ENCODE measurements around the gene EIF1AD.

EIF1AD gene

GRCh38 chr11:65981972-65982823 lies 19.8 kb downstream of the EIF1AD start:
- H3K36me3 ChIP-seq (ENCODE audit: control insufficient read depth, insufficient read depth, low read length), result peaks cover 9% of the 10 kb centered on the region
- H3K4me1 ChIP-seq (ENCODE audit: control insufficient read depth, insufficient read depth, low read length), result no peaks in the 10 kb centered on the region
- H3K9ac ChIP-seq (ENCODE audit: low read length), result no peak overlapping the region
- no peak overlapping the region for H3K4me3 ChIP-seq (ENCODE audit: low read length)
- no peaks in the 10 kb centered on the region for H3K27me3 ChIP-seq (ENCODE audit: control insufficient read depth, insufficient read depth, low read length)
- H3K27ac ChIP-seq (ENCODE audit: low read depth, low read length), result no peak overlapping the region

DNA sequence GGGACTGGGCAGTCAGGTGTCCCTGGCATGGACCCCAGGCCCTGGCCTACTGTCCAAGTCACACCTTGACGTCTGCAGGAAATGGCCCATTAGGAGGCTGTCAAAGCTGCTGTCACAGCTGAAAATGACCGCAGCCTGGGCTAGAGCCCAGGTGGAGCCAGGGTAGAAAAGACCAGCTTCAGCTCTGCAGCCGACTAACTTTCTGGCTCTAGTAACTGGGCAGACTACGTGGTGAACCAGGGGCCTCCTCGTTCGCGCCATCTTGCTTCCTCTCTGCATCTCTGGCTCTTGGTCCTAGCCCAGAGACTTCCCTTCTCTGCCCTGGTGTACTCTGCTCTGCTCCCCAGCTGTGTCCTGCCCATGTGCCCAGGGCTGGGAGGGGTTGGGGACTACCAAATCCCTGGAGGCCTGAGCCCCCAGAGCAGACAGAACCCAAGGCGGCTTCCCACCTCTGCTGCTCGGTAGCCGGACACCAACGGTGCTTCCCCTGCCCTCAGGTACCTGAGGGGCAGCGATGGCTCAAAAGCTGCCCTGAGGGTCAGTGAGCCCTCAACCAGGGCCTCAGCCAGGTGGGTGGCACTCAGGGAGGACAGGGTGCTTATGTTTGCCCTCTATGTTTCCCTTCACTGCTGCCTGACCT lies 20.7 kb downstream of the EIF1AD start:
- no peak overlapping the region for H3K9ac ChIP-seq (ENCODE audit: low read length)
- H3K4me1 ChIP-seq (ENCODE audit: control insufficient read depth, insufficient read depth, low read length), result no peaks in the 10 kb centered on the region
- no peak overlapping the region for H3K4me3 ChIP-seq (ENCODE audit: low read length)
- H3K27ac ChIP-seq (ENCODE audit: low read depth, low read length), result no peak overlapping the region
- no peaks in the 10 kb centered on the region for H3K27me3 ChIP-seq (ENCODE audit: control insufficient read depth, insufficient read depth, low read length)
- peaks cover 19% of the 10 kb centered on the region for H3K36me3 ChIP-seq (ENCODE audit: control insufficient read depth, insufficient read depth, low read length)

DNA sequence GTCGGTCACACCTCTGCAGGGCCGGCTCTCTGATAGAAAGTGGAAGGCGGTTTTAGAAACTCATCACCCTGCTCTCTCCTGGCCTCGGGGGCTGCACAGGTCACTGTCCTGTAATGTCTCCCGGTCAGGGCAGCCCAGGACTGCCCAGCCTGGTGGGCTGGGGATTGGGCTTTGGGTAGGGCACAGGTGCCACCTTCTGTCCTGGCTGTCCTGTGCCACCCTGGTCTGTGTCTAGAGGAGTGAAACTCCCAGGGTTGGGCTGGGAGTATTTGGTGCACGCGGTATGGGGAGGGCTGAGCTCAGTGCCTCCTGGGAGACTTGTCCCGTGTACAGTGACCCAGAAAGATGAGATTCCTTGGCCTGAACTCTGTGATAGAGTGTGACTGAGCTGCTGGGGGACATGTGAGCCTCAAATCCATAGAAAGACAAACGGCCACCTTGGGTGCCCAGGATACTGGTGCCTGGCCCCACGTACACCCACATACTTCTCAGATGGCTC lies 22.6 kb downstream of the EIF1AD start:
- no peak overlapping the region for H3K9ac ChIP-seq (ENCODE audit: low read length)
- no peaks in the 10 kb centered on the region for H3K27me3 ChIP-seq (ENCODE audit: control insufficient read depth, insufficient read depth, low read length)
- no peak overlapping the region for H3K4me3 ChIP-seq (ENCODE audit: low read length)
- peaks cover 25% of the 10 kb centered on the region for H3K36me3 ChIP-seq (ENCODE audit: control insufficient read depth, insufficient read depth, low read length)
- H3K4me1 ChIP-seq (ENCODE audit: control insufficient read depth, insufficient read depth, low read length), result no peaks in the 10 kb centered on the region
- no peak overlapping the region for H3K27ac ChIP-seq (ENCODE audit: low read depth, low read length)

- H3K9ac ChIP-seq (ENCODE audit: low read length), result no peak overlapping the region
- no peaks in the 10 kb centered on the region for H3K27me3 ChIP-seq (ENCODE audit: control insufficient read depth, insufficient read depth, low read length)
- no peak overlapping the region for H3K27ac ChIP-seq (ENCODE audit: low read depth, low read length)
- no peak overlapping the region for H3K4me3 ChIP-seq (ENCODE audit: low read length)
- H3K36me3 ChIP-seq (ENCODE audit: control insufficient read depth, insufficient read depth, low read length), result peaks cover 24% of the 10 kb centered on the region
- no peaks in the 10 kb centered on the region for H3K4me1 ChIP-seq (ENCODE audit: control insufficient read depth, insufficient read depth, low read length)
Observed at GRCh38 chr11:65978391-65979238, 23.3 kb downstream of the EIF1AD start.

- H3K4me1 ChIP-seq (ENCODE audit: control insufficient read depth, insufficient read depth, low read length), result no peaks in the 10 kb centered on the region
- no peak overlapping the region for H3K9ac ChIP-seq (ENCODE audit: low read length)
- H3K4me3 ChIP-seq (ENCODE audit: low read length), result no peak overlapping the region
- no peak overlapping the region for H3K27ac ChIP-seq (ENCODE audit: low read depth, low read length)
- H3K27me3 ChIP-seq (ENCODE audit: control insufficient read depth, insufficient read depth, low read length), result no peaks in the 10 kb centered on the region
- peaks cover 25% of the 10 kb centered on the region for H3K36me3 ChIP-seq (ENCODE audit: control insufficient read depth, insufficient read depth, low read length)
Observed at GRCh38 chr11:65977621-65978390, 24.2 kb downstream of the EIF1AD start.

GRCh38 chr11:65976216-65977176 lies 25.5 kb downstream of the EIF1AD start:
- Histone ChIP-seq H3K27ac (ENCODE audit: low read depth, low read length) (no peak overlapping the region), H3K27me3 (ENCODE audit: control insufficient read depth, insufficient read depth, low read length) (no peaks in the 10 kb centered on the region), H3K9ac (ENCODE audit: low read length) (no peak overlapping the region), H3K4me3 (ENCODE audit: low read length) (no peak overlapping the region), H3K36me3 (ENCODE audit: control insufficient read depth, insufficient read depth, low read length) (peaks cover 25% of the 10 kb centered on the region), H3K4me1 (ENCODE audit: control insufficient read depth, insufficient read depth, low read length) (no peaks in the 10 kb centered on the region)

GRCh38 chr11:65975771-65976170 lies 26.2 kb downstream of the EIF1AD start:
- Histone ChIP-seq H3K4me1 (ENCODE audit: control insufficient read depth, insufficient read depth, low read length) (no peaks in the 10 kb centered on the region), H3K27me3 (ENCODE audit: control insufficient read depth, insufficient read depth, low read length) (no peaks in the 10 kb centered on the region), H3K4me3 (ENCODE audit: low read length) (no peak overlapping the region), H3K9ac (ENCODE audit: low read length) (no peak overlapping the region), H3K27ac (ENCODE audit: low read depth, low read length) (no peak overlapping the region), H3K36me3 (ENCODE audit: control insufficient read depth, insufficient read depth, low read length) (peaks cover 25% of the 10 kb centered on the region)

- Histone ChIP-seq H3K36me3 (ENCODE audit: control insufficient read depth, insufficient read depth, low read length) (peaks cover 27% of the 10 kb centered on the region), H3K27me3 (ENCODE audit: control insufficient read depth, insufficient read depth, low read length) (no peaks in the 10 kb centered on the region), H3K4me3 (ENCODE audit: low read length) (no peak overlapping the region), H3K4me1 (ENCODE audit: control insufficient read depth, insufficient read depth, low read length) (no peaks in the 10 kb centered on the region), H3K27ac (ENCODE audit: low read depth, low read length) (no peak overlapping the region), H3K9ac (ENCODE audit: low read length) (no peak overlapping the region)
Observed at GRCh38 chr11:65973439-65974110, 28.4 kb downstream of the EIF1AD start.

- Histone ChIP-seq H3K27me3 (ENCODE audit: control insufficient read depth, insufficient read depth, low read length) (no peaks in the 10 kb centered on the region), H3K9ac (ENCODE audit: low read length) (no peak overlapping the region), H3K27ac (ENCODE audit: low read depth, low read length) (no peak overlapping the region), H3K4me1 (ENCODE audit: control insufficient read depth, insufficient read depth, low read length) (no peaks in the 10 kb centered on the region), H3K36me3 (ENCODE audit: control insufficient read depth, insufficient read depth, low read length) (peaks cover 29% of the 10 kb centered on the region), H3K4me3 (ENCODE audit: low read length) (no peak overlapping the region)
Observed at GRCh38 chr11:65972116-65972515, 29.8 kb downstream of the EIF1AD start.

DNA sequence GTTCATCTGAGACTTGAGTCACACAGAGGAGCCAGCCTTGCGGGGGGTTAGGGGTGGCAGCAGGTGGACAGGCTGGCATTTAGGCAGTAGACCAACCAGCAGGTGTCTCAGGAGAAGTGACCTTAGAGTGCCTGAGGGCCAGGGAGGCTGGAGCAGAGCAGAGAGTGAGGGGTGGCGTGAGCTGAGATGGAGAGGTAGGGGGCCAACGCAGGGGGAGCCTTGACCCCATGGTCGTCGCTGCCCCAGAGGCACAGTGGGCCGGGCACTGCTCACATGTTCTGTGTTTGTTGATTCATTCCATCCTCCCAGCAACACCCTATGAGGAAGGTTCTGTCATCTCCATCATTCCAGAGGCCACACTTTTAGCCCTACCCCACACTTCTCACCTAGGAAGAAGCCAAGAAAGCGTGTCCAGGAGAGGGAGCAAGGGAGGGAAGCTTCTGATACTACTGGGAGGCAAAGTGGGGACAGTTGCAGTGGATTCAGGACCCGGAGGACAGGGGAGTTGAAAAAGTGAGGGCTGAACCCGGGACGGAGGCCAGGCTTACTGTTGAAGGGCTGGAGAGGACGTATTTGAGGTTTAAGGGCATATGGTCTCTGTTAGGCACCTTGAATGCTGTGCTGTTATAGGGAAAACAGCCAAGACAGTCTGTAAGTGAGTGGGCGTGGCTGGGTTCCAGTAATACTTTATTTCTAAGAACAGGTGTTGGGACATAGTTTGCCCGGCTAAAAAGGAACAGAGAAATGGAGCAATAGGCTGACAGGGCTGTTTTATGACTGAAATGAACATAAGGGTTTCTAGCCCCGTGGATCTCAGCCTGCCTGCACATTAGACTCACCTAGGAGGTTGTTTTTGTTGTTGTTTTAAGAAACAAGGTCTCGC lies 33.1 kb downstream of the EIF1AD start:
- H3K36me3 ChIP-seq (ENCODE audit: control insufficient read depth, insufficient read depth, low read length), result peaks cover 45% of the 10 kb centered on the region

More for the DNA sequence above, 33.1 kb downstream of the EIF1AD start:
- H3K4me1 ChIP-seq (ENCODE audit: control insufficient read depth, insufficient read depth, low read length), result peaks cover 1% of the 10 kb centered on the region
- H3K9ac ChIP-seq (ENCODE audit: low read length), result no peak overlapping the region
- H3K27me3 ChIP-seq (ENCODE audit: control insufficient read depth, insufficient read depth, low read length), result no peaks in the 10 kb centered on the region
- no peak overlapping the region for H3K27ac ChIP-seq (ENCODE audit: low read depth, low read length)
- no peak overlapping the region for H3K4me3 ChIP-seq (ENCODE audit: low read length)
